GM12878 (cell line): ENCODE measurements around the gene GPC6. TPM values are rescaled to one million over a fixed set of nuclear protein-coding genes. Genes with fewer than 3 reads are reported as not detected.

Experiments
- ATAC-seq: fragments of 200-7000 bp; cut with Tn5 transposase; 3 replicates; pipeline ENCODE4 v1.9.1; 2020; ENCODE audit warnings: mild to moderate bottlenecking, moderate library complexity
- BruUV-seq: library from RNA; stranded (reverse); fragments of 400-500 nt; replicated peaks from 2 replicates; lab custom pipeline; 2021; lab: Mats Ljungman, UMichigan
- CTCF ChIA-PET: fragments of 300-600 bp; sonication (Branson Sonifier 250); formaldehyde crosslinking; extraction: SDS; loops from one replicate; lab custom pipeline; 2021; ENCODE audit warnings: inconsistent platforms; lab: Yijun Ruan, JAX
- POLR2A ChIA-PET: fragments of 350-600 bp; formaldehyde crosslinking; extraction: SDS; loops from one replicate; lab custom pipeline; 2021; ENCODE audit warnings: inconsistent platforms; lab: Charles Lee
- RAD21 ChIA-PET: fragments of 300-600 bp; sonication (Branson Sonifier 250); formaldehyde crosslinking; loops from one replicate; lab custom pipeline; 2023; ENCODE audit warnings: antibody characterized with exemption; ENCODE audit not compliant: unreplicated experiment; lab: Charles Lee
- SMC1A ChIA-PET: fragments of 300-600 bp; sonication (Branson Sonifier 250); formaldehyde crosslinking; loops from one replicate; lab custom pipeline; 2023; ENCODE audit not compliant: unreplicated experiment, uncharacterized antibody; lab: Charles Lee
- DNase-seq: peaks from one replicate; pipeline ENCODE4 v3.0.0-alpha.2; 2011; ENCODE audit warnings: low read depth, low spot score
- FAIRE-seq: peaks from 3 replicates; lab custom pipeline; 2011; peaks lifted over from hg19 to GRCh38; lab: Jason Lieb, UNC
- H2AFZ ChIP-seq: 2 replicates; pipeline ENCODE4 v1.6.0; 2011; ENCODE audit warnings: low read depth, low read length, control low read depth; ENCODE audit not compliant: control insufficient read depth
- H3K27ac ChIP-seq: 2 replicates; pipeline ENCODE4 v1.5.1; 2011; ENCODE audit warnings: control low read depth; ENCODE audit not compliant: control insufficient read depth, insufficient read depth
- H3K27me3 ChIP-seq, 2 experiments: replicated peaks in 1 of 2; 2 replicates each; pipeline versions ENCODE4 v1.6.0 to v1.6.1; 2011; ENCODE audit warnings: low read length in 1 of 2; ENCODE audit not compliant: control insufficient read depth in 2 of 2, insufficient read depth in 2 of 2
- H3K36me3 ChIP-seq, 2 experiments: 2 replicates each; pipeline ENCODE4 v1.5.1; 2011; ENCODE audit warnings: low read length in 1 of 2; ENCODE audit not compliant: control insufficient read depth in 2 of 2, insufficient read depth in 2 of 2
- H3K4me1 ChIP-seq: 2 replicates; pipeline ENCODE4 v1.6.1; 2011; ENCODE audit warnings: mild to moderate bottlenecking, low read length, moderate library complexity, mixed read lengths; ENCODE audit not compliant: control insufficient read depth, insufficient read depth
- H3K4me2 ChIP-seq: 2 replicates; pipeline ENCODE4 v1.6.0; 2011; ENCODE audit warnings: control low read depth; ENCODE audit not compliant: control insufficient read depth, insufficient read depth
- H3K4me3 ChIP-seq: fragments of 200-600 bp; sonication (generic); 2 replicates; pipeline ENCODE4 v1.5.1; 2016
- H3K79me2 ChIP-seq: 2 replicates; pipeline ENCODE4 v1.6.0; 2011; ENCODE audit warnings: low read length; ENCODE audit not compliant: control insufficient read depth, insufficient read depth
- H3K9ac ChIP-seq: 2 replicates; pipeline ENCODE4 v1.8.0; 2011; ENCODE audit warnings: low read length, control low read depth, mixed read lengths; ENCODE audit not compliant: control insufficient read depth, insufficient read depth
- H3K9me3 ChIP-seq: replicated peaks from 3 replicates; pipeline ENCODE4 v1.5.1; 2011; ENCODE audit warnings: mild to moderate bottlenecking, low read length; ENCODE audit not compliant: control insufficient read depth, insufficient read depth
- H4K20me1 ChIP-seq: 2 replicates; pipeline ENCODE4 v1.6.0; 2011; ENCODE audit not compliant: control insufficient read depth, insufficient read depth
- BACH1 ChIP-seq: fragments of 450-650 bp; IDR thresholded peaks from 2 replicates; pipeline ENCODE4 v1.6.1; 2017; ENCODE audit warnings: mild to moderate bottlenecking, borderline replicate concordance
- BMI1 ChIP-seq: fragments of 450-650 bp; IDR thresholded peaks from 2 replicates; pipeline ENCODE4 v1.6.1; 2016; ENCODE audit warnings: mild to moderate bottlenecking, moderate library complexity, borderline replicate concordance
- EED ChIP-seq: sonication (generic); IDR thresholded peaks from 2 replicates; pipeline ENCODE4 v1.6.1; 2016; ENCODE audit warnings: antibody characterized with exemption, low read depth
- EGR1 ChIP-seq, 2 experiments: IDR thresholded peaks; 1 replicate in 1 of 2; 2 replicates in 1 of 2; pipeline ENCODE4 v1.6.1; 2011 to 2012; ENCODE audit warnings: low read depth in 2 of 2, low read length in 2 of 2, borderline replicate concordance in 1 of 2, mild to moderate bottlenecking in 1 of 2, moderate library complexity in 1 of 2
- EZH2 ChIP-seq: IDR thresholded peaks from 2 replicates; pipeline ENCODE4 v1.6.1; 2012; ENCODE audit warnings: low read depth, mild to moderate bottlenecking, control low read depth, inconsistent platforms, low read length, borderline replicate concordance; ENCODE audit not compliant: control insufficient read depth
- FOS ChIP-seq: IDR thresholded peaks from 3 replicates; pipeline ENCODE4 v1.6.1; 2011; ENCODE audit warnings: borderline replicate concordance; ENCODE audit not compliant: insufficient read length; ENCODE audit errors: extremely low read depth
- FOXM1 ChIP-seq: IDR thresholded peaks from 2 replicates; pipeline ENCODE4 v1.6.1; 2012; ENCODE audit warnings: low read depth, mild to moderate bottlenecking, inconsistent platforms, low read length, moderate library complexity
- GABPA ChIP-seq: IDR thresholded peaks from 2 replicates; pipeline ENCODE4 v1.6.1; 2014; ENCODE audit warnings: antibody characterized with exemption, low read depth, mild to moderate bottlenecking, inconsistent platforms
- HDAC2 ChIP-seq: fragments of 200-600 bp; sonication (generic); IDR thresholded peaks from 2 replicates; pipeline ENCODE4 v1.6.1; 2017
- MTA2 ChIP-seq: fragments of 450-650 bp; IDR thresholded peaks from 2 replicates; pipeline ENCODE4 v1.6.1; 2016; ENCODE audit warnings: low read depth, mild to moderate bottlenecking, moderate library complexity
- NFYB ChIP-seq: IDR thresholded peaks from 2 replicates; pipeline ENCODE4 v1.6.1; 2011; ENCODE audit warnings: low read depth, mild to moderate bottlenecking, low read length, improper control_type of control experiment, moderate library complexity; ENCODE audit not compliant: insufficient read depth
- NRF1 ChIP-seq: conservative IDR thresholded peaks from 2 replicates; pipeline ENCODE4 v1.6.1; 2011; ENCODE audit warnings: mild to moderate bottlenecking, low read depth, low read length, improper control_type of control experiment
- POLR2AphosphoS2 ChIP-seq: IDR thresholded peaks from 2 replicates; pipeline ENCODE4 v1.6.1; 2011; ENCODE audit warnings: low read depth, mild to moderate bottlenecking, low read length, improper control_type of control experiment, moderate library complexity
- SREBF2 ChIP-seq: IDR thresholded peaks from 2 replicates; pipeline ENCODE4 v1.6.1; 2012; ENCODE audit warnings: mild to moderate bottlenecking, low read length
- STAT1 ChIP-seq: fragments of 450-650 bp; conservative IDR thresholded peaks from 2 replicates; pipeline ENCODE4 v1.6.1; 2014; ENCODE audit warnings: antibody characterized with exemption, mild to moderate bottlenecking
- YY1 ChIP-seq: IDR thresholded peaks from 2 replicates; pipeline ENCODE4 v1.6.1; 2011; ENCODE audit warnings: low read depth, mild to moderate bottlenecking, low read length
- WGBS: methylation state at CpG from one replicate; pipeline ENCODE4 v1.1.6; 2016; ENCODE audit warnings: low lambda C conversion rate; ENCODE audit not compliant: insufficient replicate concordance, insufficient coverage; ENCODE audit errors: missing lambda C conversion rate; 5-methylcytosine and 5-hydroxymethylcytosine counted together
- in situ Hi-C: fragments of 300-500 bp; cut with MboI; formaldehyde crosslinking; loops from 9 replicates; pipeline ENCODE4 v1.14.3; 2018; ENCODE audit warnings: mixed read lengths
- intact Hi-C: fragments of 100-400 bp; cut with micrococcal nuclease; formaldehyde crosslinking; loops from one replicate; pipeline ENCODE4 v1.14.2; 2022; ENCODE audit not compliant: unreplicated experiment
- polyA plus RNA-seq, 11 experiments: library from polyadenylated mRNA; depleted of rRNA in 4 of 11; unstranded in 6 of 11; stranded (reverse) in 5 of 11; fragments of >200 nt; fragmentation: Nextera tagmentation in 4 of 11; fragmentation: Illumina TruSeq in 1 of 11; extraction: Ambion mirVana in 4 of 11; extraction: Trizol in 1 of 11; gene quantifications; 1 replicate in 1 of 11; 2 replicates in 10 of 11; pipeline versions ENCODE4 v1.2.1 to v1.2.3, GENCODE V29; 2011 to 2016; ENCODE audit warnings: inconsistent platforms in 2 of 11, missing spikeins in 2 of 11, low read depth in 1 of 11
- total RNA-seq, 4 experiments: library from RNA; depleted of rRNA in 3 of 4; stranded (reverse); fragments of >200 nt in 3 of 4; fragmentation: Illumina TruSeq in 1 of 4; extraction: Trizol in 1 of 4; gene quantifications; 2 replicates each; pipeline versions ENCODE4 v1.2.1 to v1.2.3, GENCODE V29; 2013 to 2021
- TF ChIP-seq, protein P1 (sequence below): fragments of 450-650 bp; IDR thresholded peaks from 2 replicates; pipeline ENCODE4 v1.6.1; 2017; ENCODE audit warnings: mild to moderate bottlenecking, low read depth, inconsistent platforms; ENCODE audit not compliant: poor library complexity, severe bottlenecking
- TF ChIP-seq, protein P2 (sequence below): fragments of 450-650 bp; formaldehyde crosslinking; IDR thresholded peaks from 2 replicates; pipeline ENCODE4 v1.4.0; 2020; ENCODE audit warnings: mild to moderate bottlenecking, moderate library complexity

GPC6 gene
- total and polyA plus RNA-seq, 10 of the 15 experiments (the other 5 are each of a cell fraction or from before 2014, with no cell fraction given): 0.03 to 0.04 (median 0.03) TPM; not detected in 7

GRCh38 chr13:94236132-94236531, 1009.5 kb downstream of the GPC6 start:
- ChIA-PET SMC1A (no interaction called here), POLR2A (interaction anchor here (0.7 kb wide), 1 partner anchor 365 kb away, joined by 4 read pairs; the partner anchor contains the start of gene GPR180), RAD21 (no interaction called here), CTCF (no interaction called here)
- FAIRE-seq (no peak), ATAC-seq (no peak), DNase-seq (no peak)
- no peaks in the 10 kb centered on the region for H3K36me3 ChIP-seq
- WGBS: 41% methylated on average over 2 of the region's 2 CpGs
- BruUV-seq: no TSS peak
- no peaks in the 10 kb centered on the region; a peak in 1 of 4 replicates for H3K27me3 ChIP-seq
- no peaks in the 10 kb centered on the region for H3K4me1 ChIP-seq
- intact Hi-C loops: no loop called here
- H3K79me2 ChIP-seq: no peaks in the 10 kb centered on the region
- in situ Hi-C loops: no loop called here
- H3K9ac ChIP-seq: no peak overlapping the region
- no peak overlapping the region for H3K4me2 ChIP-seq
- H3K4me3 ChIP-seq: no peak overlapping the region
- no peaks in the 10 kb centered on the region for H3K9me3 ChIP-seq
- TF ChIP-seq POLR2AphosphoS2 (no peak), EZH2 (no peak), EED (no peak), HDAC2 (no peak), SREBF2 (no peak), EGR1 (IDR thresholded peaks at IDR 0.05; ENCODE audit: borderline replicate concordance in 1 of 2, low read depth in 2 of 2, low read length in 2 of 2) (no peak), NRF1 (no peak), FOXM1 (no peak), BMI1 (no peak), MTA2 (no peak), GABPA (no peak), NFYB (no peak), FOS (no peak), BACH1 (no peak), STAT1 (no peak), YY1 (no peak)
- TF ChIP-seq, protein P1, sequence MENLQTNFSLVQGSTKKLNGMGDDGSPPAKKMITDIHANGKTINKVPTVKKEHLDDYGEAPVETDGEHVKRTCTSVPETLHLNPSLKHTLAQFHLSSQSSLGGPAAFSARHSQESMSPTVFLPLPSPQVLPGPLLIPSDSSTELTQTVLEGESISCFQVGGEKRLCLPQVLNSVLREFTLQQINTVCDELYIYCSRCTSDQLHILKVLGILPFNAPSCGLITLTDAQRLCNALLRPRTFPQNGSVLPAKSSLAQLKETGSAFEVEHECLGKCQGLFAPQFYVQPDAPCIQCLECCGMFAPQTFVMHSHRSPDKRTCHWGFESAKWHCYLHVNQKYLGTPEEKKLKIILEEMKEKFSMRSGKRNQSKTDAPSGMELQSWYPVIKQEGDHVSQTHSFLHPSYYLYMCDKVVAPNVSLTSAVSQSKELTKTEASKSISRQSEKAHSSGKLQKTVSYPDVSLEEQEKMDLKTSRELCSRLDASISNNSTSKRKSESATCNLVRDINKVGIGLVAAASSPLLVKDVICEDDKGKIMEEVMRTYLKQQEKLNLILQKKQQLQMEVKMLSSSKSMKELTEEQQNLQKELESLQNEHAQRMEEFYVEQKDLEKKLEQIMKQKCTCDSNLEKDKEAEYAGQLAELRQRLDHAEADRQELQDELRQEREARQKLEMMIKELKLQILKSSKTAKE: no peak
- TF ChIP-seq, protein P2, sequence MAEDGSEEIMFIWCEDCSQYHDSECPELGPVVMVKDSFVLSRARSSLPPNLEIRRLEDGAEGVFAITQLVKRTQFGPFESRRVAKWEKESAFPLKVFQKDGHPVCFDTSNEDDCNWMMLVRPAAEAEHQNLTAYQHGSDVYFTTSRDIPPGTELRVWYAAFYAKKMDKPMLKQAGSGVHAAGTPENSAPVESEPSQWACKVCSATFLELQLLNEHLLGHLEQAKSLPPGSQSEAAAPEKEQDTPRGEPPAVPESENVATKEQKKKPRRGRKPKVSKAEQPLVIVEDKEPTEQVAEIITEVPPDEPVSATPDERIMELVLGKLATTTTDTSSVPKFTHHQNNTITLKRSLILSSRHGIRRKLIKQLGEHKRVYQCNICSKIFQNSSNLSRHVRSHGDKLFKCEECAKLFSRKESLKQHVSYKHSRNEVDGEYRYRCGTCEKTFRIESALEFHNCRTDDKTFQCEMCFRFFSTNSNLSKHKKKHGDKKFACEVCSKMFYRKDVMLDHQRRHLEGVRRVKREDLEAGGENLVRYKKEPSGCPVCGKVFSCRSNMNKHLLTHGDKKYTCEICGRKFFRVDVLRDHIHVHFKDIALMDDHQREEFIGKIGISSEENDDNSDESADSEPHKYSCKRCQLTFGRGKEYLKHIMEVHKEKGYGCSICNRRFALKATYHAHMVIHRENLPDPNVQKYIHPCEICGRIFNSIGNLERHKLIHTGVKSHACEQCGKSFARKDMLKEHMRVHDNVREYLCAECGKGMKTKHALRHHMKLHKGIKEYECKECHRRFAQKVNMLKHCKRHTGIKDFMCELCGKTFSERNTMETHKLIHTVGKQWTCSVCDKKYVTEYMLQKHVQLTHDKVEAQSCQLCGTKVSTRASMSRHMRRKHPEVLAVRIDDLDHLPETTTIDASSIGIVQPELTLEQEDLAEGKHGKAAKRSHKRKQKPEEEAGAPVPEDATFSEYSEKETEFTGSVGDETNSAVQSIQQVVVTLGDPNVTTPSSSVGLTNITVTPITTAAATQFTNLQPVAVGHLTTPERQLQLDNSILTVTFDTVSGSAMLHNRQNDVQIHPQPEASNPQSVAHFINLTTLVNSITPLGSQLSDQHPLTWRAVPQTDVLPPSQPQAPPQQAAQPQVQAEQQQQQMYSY (CRISPR knock-in tag): no peak
- no peak overlapping the region for H3K27ac ChIP-seq
- H4K20me1 ChIP-seq: no peaks in the 10 kb centered on the region
- H2AFZ ChIP-seq: no peak overlapping the region
